Mucosa of descending colon (tissue), 3 donors: ENCODE measurements around the gene DTNA. TPM values are rescaled to one million over a fixed set of nuclear protein-coding genes. Genes with fewer than 3 reads are reported as not detected.

Experiments used
- ATAC-seq: fragments of 200-7000 bp; cut with Tn5 transposase; one replicate; pipeline ENCODE4 v1.9.1; 2020; ENCODE audit warnings: mild to moderate bottlenecking, moderate library complexity
- DNase-seq, 3 donors: peaks; one replicate each; pipeline ENCODE4 v3.0.0-alpha.2; 2020
- H3K36me3 ChIP-seq: fragments of 200-600 bp; one replicate; pipeline ENCODE4 v1.8.0; 2021; ENCODE audit warnings: low read depth, mild to moderate bottlenecking
- H3K4me1 ChIP-seq: fragments of 200-600 bp; one replicate; pipeline ENCODE4 v1.8.0; 2021; ENCODE audit warnings: low read depth, mild to moderate bottlenecking
- H3K4me3 ChIP-seq: fragments of 200-600 bp; one replicate; pipeline ENCODE4 v1.8.0; 2021; ENCODE audit warnings: mild to moderate bottlenecking
- H3K9me3 ChIP-seq: fragments of 200-600 bp; one replicate; pipeline ENCODE4 v1.8.0; 2021; ENCODE audit warnings: mild to moderate bottlenecking
- CTCF ChIP-seq: fragments of 200-600 bp; IDR thresholded peaks from one replicate; pipeline ENCODE4 v1.8.0; 2022; ENCODE audit warnings: antibody characterized with exemption, mild to moderate bottlenecking
- intact Hi-C, 2 donors: fragments of 100-400 bp; cut with DNase I in 1 of 2; cut with micrococcal nuclease in 1 of 2; formaldehyde crosslinking; loops; one replicate each; pipeline versions ENCODE4 v1.11.0 to v1.11.1; 2022; cut with DNase I, micrococcal nuclease
- total RNA-seq, 3 donors: library from RNA; stranded (reverse); fragmentation: NEBNext Ultra II Directional in 2 of 3; extraction: Animal tissue kit (Norgen Biotek cat#: 25700) in 2 of 3; gene quantifications; one replicate each; pipeline versions ENCODE4 v1.2.1 to v1.2.4, GENCODE V29; 2021 to 2023
- donor health status: DM: no; HTN: no; CAD: no; lungs with moderate emphysema.
- donor health status: DM: no; HTN: no; CAD: no.
- donor health status: DM: no; HTN: yes; CAD: no.

The DTNA gene
- total RNA-seq, 3 donors from 2014 or later: 2.8 to 23.5 (median 7.4) TPM

DNA sequence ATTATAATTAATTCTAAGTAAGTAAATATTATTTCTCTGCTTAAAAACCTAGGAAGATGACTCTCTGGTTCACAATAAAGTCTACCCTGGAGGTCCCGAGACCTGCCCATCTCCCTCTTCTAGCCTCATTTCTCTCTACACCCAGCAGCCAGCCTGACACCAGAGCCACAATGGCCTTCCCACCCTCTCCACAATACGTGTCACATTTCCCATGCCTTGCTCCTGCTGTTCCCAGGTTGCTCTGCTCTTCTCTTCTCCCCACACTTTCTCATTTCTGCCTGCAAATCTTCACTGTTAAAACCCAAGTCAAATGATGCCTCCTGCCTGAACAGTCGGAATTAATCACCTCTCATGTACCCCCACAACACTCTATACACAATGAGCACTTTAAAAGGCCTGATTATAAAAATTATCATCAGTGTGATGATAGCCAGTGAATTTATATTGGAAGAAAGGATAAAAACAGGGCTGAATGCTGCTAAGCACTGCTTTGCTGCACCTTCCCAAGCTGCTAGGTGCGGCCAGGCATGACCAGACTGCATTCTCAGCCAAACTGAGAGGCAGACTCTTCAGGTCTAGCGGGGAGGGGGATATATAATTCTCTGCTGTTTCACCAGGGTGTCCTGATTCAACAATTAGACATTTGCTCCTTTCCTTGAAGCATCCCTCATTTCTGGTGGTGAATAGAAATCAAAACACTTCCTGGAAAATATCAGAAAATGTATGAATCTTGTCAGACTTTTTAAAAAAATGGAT lies 160.6 kb downstream of the DTNA start:
- Histone ChIP-seq H3K9me3 (no peaks in the 10 kb centered on the region), H3K4me3 (no peak overlapping the region), H3K36me3 (no peaks in the 10 kb centered on the region), H3K4me1 (no peaks in the 10 kb centered on the region)
- ATAC-seq (no peak), DNase-seq (no peak)
- no peak for TF ChIP-seq CTCF
- intact Hi-C loops: no loop called here

DNA sequence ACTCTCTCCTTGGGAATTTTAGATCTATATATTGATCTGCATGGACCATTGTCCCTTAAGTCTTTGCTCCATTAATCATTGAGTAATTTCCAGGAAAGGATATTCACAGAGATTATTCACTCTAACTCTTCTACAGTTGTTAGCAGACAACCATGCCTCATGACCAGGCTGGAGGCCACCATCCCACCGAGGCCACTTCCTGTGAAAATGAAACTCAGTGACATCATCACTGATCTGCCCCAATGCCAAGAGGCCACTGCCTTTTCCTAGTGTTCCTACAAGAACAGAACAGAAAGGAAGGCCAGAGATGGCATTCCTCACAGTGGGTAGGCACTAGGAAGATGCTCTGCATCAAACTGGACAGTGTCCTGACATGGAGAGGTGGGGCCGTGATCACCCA lies 161.3 kb downstream of the DTNA start:
- ATAC-seq: no peak

DNA sequence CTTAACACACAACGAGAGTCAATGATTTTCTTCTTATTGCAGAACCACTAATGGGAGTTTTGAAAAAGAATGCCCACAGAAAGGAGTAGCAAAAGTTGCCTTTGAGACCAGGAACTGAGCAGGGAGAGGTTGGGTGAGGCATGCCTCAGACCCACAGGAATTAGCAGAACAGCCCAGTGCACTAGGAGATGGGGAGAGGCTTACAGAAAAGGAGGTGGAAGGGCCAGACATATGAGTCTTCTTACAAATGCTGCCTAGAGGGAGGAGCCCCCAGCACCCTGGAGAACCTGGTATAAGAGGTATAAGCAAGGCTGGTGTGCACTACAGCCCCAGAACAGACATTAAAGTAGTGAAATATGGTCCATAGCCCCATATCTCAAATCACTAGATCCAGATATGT lies 162.0 kb downstream of the DTNA start:
- DNase-seq (no peak), ATAC-seq (no peak)
- no peak for TF ChIP-seq CTCF
- no peaks in the 10 kb centered on the region for H3K4me1 ChIP-seq
- no peaks in the 10 kb centered on the region for H3K9me3 ChIP-seq
- H3K4me3 ChIP-seq: no peak overlapping the region
- no peaks in the 10 kb centered on the region for H3K36me3 ChIP-seq
- intact Hi-C loops: no loop called here

More for the DNA sequence above, 161.3 kb downstream of the DTNA start:
- no peak for DNase-seq
- Histone ChIP-seq H3K4me1 (no peaks in the 10 kb centered on the region), H3K4me3 (no peak overlapping the region), H3K9me3 (no peaks in the 10 kb centered on the region), H3K36me3 (no peaks in the 10 kb centered on the region)
- intact Hi-C loops: no loop called here
- TF ChIP-seq CTCF: no peak

DNA sequence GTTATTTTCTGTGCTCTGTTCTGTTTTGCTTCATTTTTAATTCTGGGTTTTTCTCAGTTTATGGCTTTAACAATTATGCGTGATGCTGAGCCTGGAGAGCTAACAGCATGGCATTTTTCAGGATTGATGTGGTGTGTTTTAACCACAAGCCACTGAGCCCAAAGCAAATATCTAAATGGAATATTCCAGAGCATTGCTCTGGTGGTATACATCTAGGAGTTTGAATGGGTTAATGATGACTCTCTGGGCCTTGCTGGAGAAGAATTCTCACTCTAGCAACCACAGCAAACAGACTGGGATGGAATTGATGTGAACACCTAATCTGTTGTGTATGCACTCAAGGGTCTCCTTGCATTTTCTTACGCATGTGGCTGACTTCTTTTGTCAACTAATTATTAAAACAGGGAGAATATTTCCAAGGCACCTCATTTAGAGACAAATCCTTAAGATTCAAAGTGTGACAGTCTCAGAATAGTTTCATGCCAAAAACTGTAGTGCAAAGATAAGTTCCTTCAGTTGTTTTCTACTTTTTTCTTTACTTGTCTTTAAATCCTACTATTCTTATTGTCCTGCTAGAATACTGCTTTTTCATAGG lies 164.0 kb downstream of the DTNA start:
- Histone ChIP-seq H3K36me3 (no peaks in the 10 kb centered on the region), H3K4me3 (no peak overlapping the region), H3K9me3 (no peaks in the 10 kb centered on the region), H3K4me1 (no peaks in the 10 kb centered on the region)
- DNase-seq (no peak), ATAC-seq (no peak)
- TF ChIP-seq CTCF: no peak
- intact Hi-C loops: no loop called here

DNA sequence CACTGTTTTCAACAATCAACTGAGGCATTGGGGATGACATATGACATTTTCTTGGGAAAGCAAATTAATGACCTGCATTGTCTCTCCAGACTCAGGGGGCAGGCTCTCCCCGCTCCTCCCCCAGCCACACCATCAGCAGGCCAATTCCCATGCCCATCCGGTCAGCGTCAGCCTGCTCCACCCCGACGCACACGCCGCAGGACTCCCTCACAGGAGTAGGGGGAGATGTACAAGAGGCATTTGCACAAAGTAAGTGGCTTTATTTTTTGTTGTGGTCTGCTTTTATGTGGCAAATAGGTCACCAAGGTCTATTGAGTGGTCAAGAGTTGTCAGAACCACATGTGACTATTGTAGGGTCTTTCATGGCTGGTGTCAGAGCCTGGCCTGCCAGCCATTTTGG lies 165.1 kb downstream of the DTNA start:
- Histone ChIP-seq H3K4me3 (no peak overlapping the region), H3K4me1 (no peaks in the 10 kb centered on the region), H3K36me3 (no peaks in the 10 kb centered on the region), H3K9me3 (no peaks in the 10 kb centered on the region)
- no peak for TF ChIP-seq CTCF
- ATAC-seq: no peak
- intact Hi-C loops: no loop called here
- no peak for DNase-seq
